GM19328 (cell line): ENCODE results near the gene ADAM29.
"Not testable (repeated sequence)": the region's sequence is repeated elsewhere in the genome, so short reads cannot be mapped to it uniquely, and the experiment has no call there.

Source experiments
- ATAC-seq: cut with Tn5 transposase; IDR thresholded peaks from one replicate; pipeline ENCODE4 v1.9.1; 2021; ENCODE audit warnings: mild to moderate bottlenecking, moderate library complexity; ENCODE audit not compliant: unreplicated experiment

ADAM29 gene

GRCh38 chr4:174946246-174946645 lies 28.1 kb downstream of the ADAM29 start:
- no peak for ATAC-seq

GRCh38 chr4:174948826-174949225 lies 30.7 kb downstream of the ADAM29 start:
- ATAC-seq = no peak

GRCh38 chr4:174972911-174973310 lies 54.8 kb downstream of the ADAM29 start:
- no peak for ATAC-seq

- no peak for ATAC-seq
Observed at GRCh38 chr4:174973336-174973735, 55.2 kb downstream of the ADAM29 start.

- ATAC-seq = no peak
Observed at GRCh38 chr4:174983128-174983750, 65.1 kb downstream of the ADAM29 start.

GRCh38 chr4:174983870-174984269 lies 65.7 kb downstream of the ADAM29 start:
- ATAC-seq = not testable (repeated sequence)

- ATAC-seq = no peak
Observed at GRCh38 chr4:174989791-174990190, 71.6 kb downstream of the ADAM29 start.

GRCh38 chr4:174993916-174994315 lies 75.8 kb downstream of the ADAM29 start:
- no peak for ATAC-seq

- no peak for ATAC-seq
Observed at GRCh38 chr4:174996079-174996478, 77.9 kb downstream of the ADAM29 start.

- ATAC-seq = no peak
Observed at GRCh38 chr4:174999407-174999806, 81.2 kb downstream of the ADAM29 start.

GRCh38 chr4:175017751-175018150 lies 99.6 kb downstream of the ADAM29 start:
- no peak for ATAC-seq

- ATAC-seq = not testable (repeated sequence)
Observed at GRCh38 chr4:175019447-175019846, 101.3 kb downstream of the ADAM29 start.
